Panc1 (cell line): ENCODE data around the gene RNF182.
"Not testable (repeated sequence)": the region's sequence is repeated elsewhere in the genome, so short reads cannot be mapped to it uniquely, and the experiment has no call there.

Experiments
- CTCF ChIP-seq: fragments of 450-650 bp; IDR thresholded peaks from 2 replicates; pipeline ENCODE4 v1.5.1; 2017; ENCODE audit warnings: mild to moderate bottlenecking
- POLR2AphosphoS5 ChIP-seq: IDR thresholded peaks from 2 replicates; pipeline ENCODE4 v1.6.1; 2012; ENCODE audit warnings: mild to moderate bottlenecking, low read depth, low read length, moderate library complexity
- SIN3A ChIP-seq: IDR thresholded peaks from 2 replicates; pipeline ENCODE4 v1.6.1; 2012; ENCODE audit warnings: low read depth, mild to moderate bottlenecking, low read length, moderate library complexity, borderline replicate concordance; ENCODE audit not compliant: insufficient read depth
- TCF7L2 ChIP-seq: IDR thresholded peaks from 2 replicates; pipeline ENCODE4 v1.6.1; 2011; ENCODE audit warnings: mild to moderate bottlenecking, low read depth, low read length, inconsistent platforms

DNA sequence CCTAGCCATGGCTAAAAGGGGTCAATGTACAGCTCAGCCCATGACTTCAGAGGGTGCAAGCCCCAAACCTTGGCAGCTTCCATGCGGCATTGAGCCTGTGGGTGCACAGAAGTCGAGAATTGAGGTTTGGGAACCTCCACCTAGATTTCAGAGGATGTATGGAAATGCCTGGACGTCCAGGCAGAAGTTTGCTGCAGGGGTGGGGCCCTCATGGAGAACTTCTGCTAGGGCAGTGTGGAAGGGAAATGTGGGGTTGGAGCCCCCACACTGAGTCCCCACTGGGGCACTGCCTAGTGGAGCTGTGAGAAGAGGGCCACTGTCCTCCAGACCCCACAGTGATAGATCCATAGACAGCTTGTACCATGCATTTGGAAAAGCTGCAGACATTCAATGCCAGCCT is 47.9 kb downstream of the RNF182 start:
- TF ChIP-seq POLR2AphosphoS5, CTCF, TCF7L2, SIN3A: not testable (repeated sequence)
